ENCODE results near the gene ACTR5.

The ACTR5 gene

DNA sequence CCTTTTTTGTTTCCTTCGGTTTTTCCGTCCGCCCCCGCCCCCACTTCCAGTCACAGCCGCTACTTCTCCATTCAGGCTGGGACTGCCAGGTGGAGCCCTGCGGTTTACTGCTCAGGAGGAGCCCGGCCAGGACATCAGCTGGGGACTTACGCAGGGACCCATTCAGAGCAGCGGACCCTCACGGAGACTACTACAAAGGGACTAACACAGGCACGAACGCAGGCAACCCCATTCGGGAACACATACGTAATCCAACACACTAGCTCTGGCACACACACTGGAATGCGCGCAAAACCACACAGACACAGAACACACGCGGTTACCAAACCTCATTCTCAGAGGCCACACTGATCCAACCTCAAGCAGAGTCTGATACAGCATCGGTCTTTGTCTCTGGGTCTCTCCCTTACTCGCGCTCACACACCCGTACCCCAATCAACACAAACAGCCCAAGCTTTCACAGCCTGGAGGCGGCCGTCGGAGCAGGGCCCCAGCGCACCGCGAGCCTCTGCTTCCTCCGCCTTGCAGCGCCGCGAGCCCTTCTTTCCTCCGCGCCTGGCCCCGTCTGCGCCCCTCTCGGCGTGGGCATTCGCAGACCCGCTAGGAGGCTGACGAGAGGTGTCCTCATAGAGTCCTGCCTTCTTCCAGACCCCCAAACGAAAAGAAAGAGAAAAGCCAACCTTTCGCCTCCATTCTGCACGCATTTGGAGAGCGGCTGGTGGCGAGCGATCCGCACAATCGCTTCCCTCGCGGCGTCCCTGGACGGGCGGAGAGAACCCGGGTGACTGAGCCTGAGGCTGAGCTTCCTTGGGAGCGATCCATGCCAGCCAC is 25.0 kb upstream of the ACTR5 start:
- H3K4me3 ChIP-seq (ENCODE audit: low read length): peak overlapping the region; percentile 1; the same call in 1 of the 2 replicates
- peaks cover 15% of the 10 kb centered on the region for H3K4me1 ChIP-seq (ENCODE audit: control insufficient read depth, insufficient read depth, low read length)
- no peak overlapping the region for H3K27ac ChIP-seq (ENCODE audit: low read length)
- no peak for DNase-seq (ENCODE audit: low read depth, low spot score)
- no CpG with 5 or more reads among the region's 56 CpGs for WGBS (ENCODE audit: insufficient coverage, insufficient read length)
- H3K36me3 ChIP-seq (ENCODE audit: control insufficient read depth, insufficient read depth, low read length): no peaks in the 10 kb centered on the region
- peaks cover 79% of the 10 kb centered on the region for H3K27me3 ChIP-seq (ENCODE audit: control insufficient read depth, insufficient read depth, low read length)
- H3K9me3 ChIP-seq (ENCODE audit: control insufficient read depth, insufficient read depth, low read length): no peaks in the 10 kb centered on the region

DNA sequence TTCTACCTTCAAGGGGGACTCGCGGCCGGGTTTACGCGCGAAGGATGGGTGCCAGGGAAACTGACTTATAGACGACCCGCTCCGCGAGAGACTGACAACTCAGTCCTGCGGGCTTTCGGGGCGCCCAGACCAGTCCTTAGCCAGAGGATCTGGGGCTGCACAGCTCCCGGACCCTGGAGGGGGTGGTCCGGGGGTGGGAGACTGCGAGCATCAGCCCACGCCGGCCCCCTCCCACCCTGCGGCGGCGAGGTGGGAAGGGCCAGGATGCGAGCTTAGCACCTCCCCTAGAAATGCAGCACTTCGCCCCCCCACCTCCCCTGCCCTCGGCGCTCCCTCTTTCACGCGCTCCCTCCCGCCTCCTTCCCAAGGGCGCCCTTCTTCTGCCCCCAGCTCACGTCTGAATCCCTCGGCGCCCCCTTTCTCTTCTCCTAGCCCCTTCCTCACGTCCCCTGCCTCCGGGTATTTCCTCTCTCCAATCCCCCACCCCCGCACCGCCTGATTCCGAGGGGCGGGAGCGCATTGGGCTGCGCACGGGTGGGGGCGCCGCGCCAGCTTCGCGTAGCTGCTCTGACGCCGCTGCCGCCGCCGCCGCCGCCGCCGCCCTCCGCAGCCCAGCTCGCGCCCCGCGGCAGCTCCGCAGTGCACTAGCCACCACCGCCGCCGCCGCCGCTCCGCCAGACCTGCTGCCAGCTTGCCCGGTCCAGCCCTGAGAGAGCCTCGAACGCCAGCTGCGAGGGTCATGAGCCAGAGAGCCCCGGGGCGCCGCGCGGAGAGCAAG is 24.2 kb upstream of the ACTR5 start, which contains the start of gene SLC32A1:
Gene SLC32A1, plus strand, starts transcription at position 639 of the 778 bp plus-strand sequence. CDS start 239 bp downstream, outside the sequence.
- DNase-seq (ENCODE audit: low read depth, low spot score): no peak
- WGBS (ENCODE audit: insufficient coverage, insufficient read length): no CpG with 5 or more reads among the region's 76 CpGs
- Histone ChIP-seq H3K36me3 (ENCODE audit: control insufficient read depth, insufficient read depth, low read length) (no peaks in the 10 kb centered on the region), H3K27me3 (ENCODE audit: control insufficient read depth, insufficient read depth, low read length) (peaks cover 87% of the 10 kb centered on the region), H3K4me1 (ENCODE audit: control insufficient read depth, insufficient read depth, low read length) (peaks cover 18% of the 10 kb centered on the region), H3K9me3 (ENCODE audit: control insufficient read depth, insufficient read depth, low read length) (no peaks in the 10 kb centered on the region), H3K4me3 (ENCODE audit: low read length) (peak within 1 kb of the TSS; percentile 8; the same call in 1 of the 2 replicates), H3K27ac (ENCODE audit: low read length) (no peak within 1 kb of the TSS)

DNA sequence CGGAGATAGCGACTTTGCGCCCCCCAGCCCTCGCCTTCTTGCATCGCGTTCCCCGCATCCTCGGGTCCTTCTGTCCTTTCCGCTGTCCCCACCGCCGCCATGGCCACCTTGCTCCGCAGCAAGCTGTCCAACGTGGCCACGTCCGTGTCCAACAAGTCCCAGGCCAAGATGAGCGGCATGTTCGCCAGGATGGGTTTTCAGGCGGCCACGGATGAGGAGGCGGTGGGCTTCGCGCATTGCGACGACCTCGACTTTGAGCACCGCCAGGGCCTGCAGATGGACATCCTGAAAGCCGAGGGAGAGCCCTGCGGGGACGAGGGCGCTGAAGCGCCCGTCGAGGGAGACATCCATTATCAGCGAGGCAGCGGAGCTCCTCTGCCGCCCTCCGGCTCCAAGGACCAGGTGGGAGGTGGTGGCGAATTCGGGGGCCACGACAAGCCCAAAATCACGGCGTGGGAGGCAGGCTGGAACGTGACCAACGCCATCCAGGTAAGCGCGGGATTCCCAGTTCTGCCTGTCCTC is 23.6 kb upstream of the ACTR5 start:
- Histone ChIP-seq H3K9me3 (ENCODE audit: control insufficient read depth, insufficient read depth, low read length) (no peaks in the 10 kb centered on the region), H3K27ac (ENCODE audit: low read length) (no peak overlapping the region), H3K4me3 (ENCODE audit: low read length) (peak overlapping the region; percentile 3; the same call in 1 of the 2 replicates), H3K36me3 (ENCODE audit: control insufficient read depth, insufficient read depth, low read length) (no peaks in the 10 kb centered on the region), H3K4me1 (ENCODE audit: control insufficient read depth, insufficient read depth, low read length) (peaks cover 18% of the 10 kb centered on the region), H3K27me3 (ENCODE audit: control insufficient read depth, insufficient read depth, low read length) (peaks cover 93% of the 10 kb centered on the region)
- no peak for DNase-seq (ENCODE audit: low read depth, low spot score)
- WGBS (ENCODE audit: insufficient coverage, insufficient read length): no CpG with 5 or more reads among the region's 46 CpGs

DNA sequence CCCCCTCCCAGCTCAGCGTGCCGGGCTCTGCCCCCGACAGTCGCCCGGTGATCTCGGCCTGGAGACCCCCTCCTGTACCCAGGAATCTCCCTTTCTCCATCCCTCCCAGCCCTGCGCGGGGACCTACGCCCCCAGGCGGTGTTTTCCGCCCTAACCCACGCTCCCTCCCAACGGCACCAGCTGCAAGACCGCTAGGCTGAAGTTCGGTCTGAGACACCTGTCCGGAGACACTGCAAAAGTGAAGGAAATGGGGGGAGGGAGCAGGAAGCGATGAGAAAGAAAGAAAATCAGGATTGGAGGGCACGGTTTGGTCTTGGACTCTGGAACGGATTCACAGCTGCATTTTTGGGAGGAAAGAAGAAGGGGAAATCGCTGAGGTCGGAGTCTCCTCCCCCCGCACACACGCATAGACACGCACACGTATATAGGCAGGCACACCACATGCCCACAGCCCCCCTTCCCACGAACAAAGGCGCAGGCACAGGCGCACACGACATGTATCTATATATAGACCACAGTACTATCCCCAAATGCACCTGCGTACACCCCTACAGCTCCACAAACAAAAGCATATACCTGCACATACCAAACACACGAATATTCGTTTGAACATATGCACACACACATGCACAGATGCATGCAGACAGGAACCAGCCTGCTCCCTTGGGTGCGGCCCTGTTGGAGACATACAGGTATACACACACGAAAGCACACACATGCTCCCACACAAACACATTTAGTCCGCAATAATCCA is 22.9 kb upstream of the ACTR5 start:
- H3K4me3 ChIP-seq (ENCODE audit: low read length): no peak overlapping the region; the same call in 1 of the 2 replicates
- H3K27ac ChIP-seq (ENCODE audit: low read length): no peak overlapping the region
- H3K27me3 ChIP-seq (ENCODE audit: control insufficient read depth, insufficient read depth, low read length): peaks cover 95% of the 10 kb centered on the region
- H3K9me3 ChIP-seq (ENCODE audit: control insufficient read depth, insufficient read depth, low read length): no peaks in the 10 kb centered on the region
- H3K36me3 ChIP-seq (ENCODE audit: control insufficient read depth, insufficient read depth, low read length): no peaks in the 10 kb centered on the region
- no CpG with 5 or more reads among the region's 35 CpGs for WGBS (ENCODE audit: insufficient coverage, insufficient read length)
- H3K4me1 ChIP-seq (ENCODE audit: control insufficient read depth, insufficient read depth, low read length): peaks cover 20% of the 10 kb centered on the region
- no peak for DNase-seq (ENCODE audit: low read depth, low spot score)

DNA sequence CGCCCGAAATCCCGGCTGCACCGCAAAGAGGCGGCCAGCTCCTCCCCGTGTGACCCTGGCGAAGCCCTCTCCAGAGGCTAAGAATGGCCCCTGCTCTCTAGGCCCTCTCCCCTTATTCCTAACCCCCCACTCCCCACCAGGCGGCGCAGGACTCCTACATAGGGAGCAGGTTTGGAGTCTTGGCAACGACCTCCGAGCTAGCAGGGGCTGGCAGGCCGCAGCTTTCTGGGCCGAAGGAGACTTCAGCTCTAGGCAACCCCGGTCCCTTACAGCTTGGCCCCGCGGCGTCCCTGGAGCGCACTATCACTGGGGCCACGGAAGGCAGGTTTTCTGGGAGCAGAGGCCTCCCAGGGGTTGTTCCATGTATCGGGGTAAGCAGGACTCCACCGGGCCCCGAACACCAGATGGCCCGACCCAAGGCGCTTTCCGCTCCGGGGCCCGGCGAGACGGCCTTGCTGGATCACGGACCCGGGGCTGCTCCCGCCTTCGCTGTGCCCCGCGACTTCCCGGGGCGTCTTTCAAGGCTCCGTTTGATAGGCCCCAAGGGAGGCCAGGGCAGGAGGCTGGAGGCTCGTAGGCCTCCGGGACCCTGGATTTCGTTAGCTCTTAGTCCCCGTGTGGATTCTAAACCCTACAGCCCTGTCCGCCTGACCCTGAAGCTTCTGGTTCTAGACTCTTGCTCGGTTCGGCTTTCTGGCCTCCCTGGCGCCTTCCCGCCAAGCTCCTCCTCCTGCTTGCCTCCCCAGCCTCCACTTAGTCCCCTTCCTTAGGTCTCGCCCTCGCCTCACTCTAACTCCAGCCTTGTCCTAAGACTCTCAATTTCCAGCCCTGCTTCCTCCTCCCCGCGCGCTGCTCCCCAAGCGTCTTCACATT is 22.1 kb upstream of the ACTR5 start:
- H3K4me3 ChIP-seq (ENCODE audit: low read length): no peak overlapping the region
- no peak for DNase-seq (ENCODE audit: low read depth, low spot score)
- no CpG with 5 or more reads among the region's 53 CpGs for WGBS (ENCODE audit: insufficient coverage, insufficient read length)

GRCh38 chr20:38726804-38727606 is 21.3 kb upstream of the ACTR5 start:
- Histone ChIP-seq H3K4me1 (ENCODE audit: control insufficient read depth, insufficient read depth, low read length) (peaks cover 20% of the 10 kb centered on the region), H3K4me3 (ENCODE audit: low read length) (peak overlapping the region; percentile 35; the same call in 1 of the 2 replicates), H3K27me3 (ENCODE audit: control insufficient read depth, insufficient read depth, low read length) (peaks cover 85% of the 10 kb centered on the region), H3K36me3 (ENCODE audit: control insufficient read depth, insufficient read depth, low read length) (no peaks in the 10 kb centered on the region), H3K9me3 (ENCODE audit: control insufficient read depth, insufficient read depth, low read length) (no peaks in the 10 kb centered on the region), H3K27ac (ENCODE audit: low read length) (no peak overlapping the region)
- peak; percentile 82 for DNase-seq (ENCODE audit: low read depth, low spot score)
- WGBS (ENCODE audit: insufficient coverage, insufficient read length): no CpG with 5 or more reads among the region's 43 CpGs

More for the DNA sequence above, 22.1 kb upstream of the ACTR5 start:
- peaks cover 92% of the 10 kb centered on the region for H3K27me3 ChIP-seq (ENCODE audit: control insufficient read depth, insufficient read depth, low read length)
- no peaks in the 10 kb centered on the region for H3K36me3 ChIP-seq (ENCODE audit: control insufficient read depth, insufficient read depth, low read length)
- H3K4me1 ChIP-seq (ENCODE audit: control insufficient read depth, insufficient read depth, low read length): peaks cover 20% of the 10 kb centered on the region
- H3K9me3 ChIP-seq (ENCODE audit: control insufficient read depth, insufficient read depth, low read length): no peaks in the 10 kb centered on the region
- H3K27ac ChIP-seq (ENCODE audit: low read length): no peak overlapping the region

GRCh38 chr20:38727607-38728190 is 20.6 kb upstream of the ACTR5 start:
- Histone ChIP-seq H3K27me3 (ENCODE audit: control insufficient read depth, insufficient read depth, low read length) (peaks cover 78% of the 10 kb centered on the region), H3K9me3 (ENCODE audit: control insufficient read depth, insufficient read depth, low read length) (no peaks in the 10 kb centered on the region), H3K4me3 (ENCODE audit: low read length) (peak overlapping the region; percentile 35; the same call in 1 of the 2 replicates), H3K36me3 (ENCODE audit: control insufficient read depth, insufficient read depth, low read length) (no peaks in the 10 kb centered on the region), H3K27ac (ENCODE audit: low read length) (no peak overlapping the region), H3K4me1 (ENCODE audit: control insufficient read depth, insufficient read depth, low read length) (peaks cover 20% of the 10 kb centered on the region)
- no peak for DNase-seq (ENCODE audit: low read depth, low spot score)
- no CpG with 5 or more reads among the region's 46 CpGs for WGBS (ENCODE audit: insufficient coverage, insufficient read length)

DNA sequence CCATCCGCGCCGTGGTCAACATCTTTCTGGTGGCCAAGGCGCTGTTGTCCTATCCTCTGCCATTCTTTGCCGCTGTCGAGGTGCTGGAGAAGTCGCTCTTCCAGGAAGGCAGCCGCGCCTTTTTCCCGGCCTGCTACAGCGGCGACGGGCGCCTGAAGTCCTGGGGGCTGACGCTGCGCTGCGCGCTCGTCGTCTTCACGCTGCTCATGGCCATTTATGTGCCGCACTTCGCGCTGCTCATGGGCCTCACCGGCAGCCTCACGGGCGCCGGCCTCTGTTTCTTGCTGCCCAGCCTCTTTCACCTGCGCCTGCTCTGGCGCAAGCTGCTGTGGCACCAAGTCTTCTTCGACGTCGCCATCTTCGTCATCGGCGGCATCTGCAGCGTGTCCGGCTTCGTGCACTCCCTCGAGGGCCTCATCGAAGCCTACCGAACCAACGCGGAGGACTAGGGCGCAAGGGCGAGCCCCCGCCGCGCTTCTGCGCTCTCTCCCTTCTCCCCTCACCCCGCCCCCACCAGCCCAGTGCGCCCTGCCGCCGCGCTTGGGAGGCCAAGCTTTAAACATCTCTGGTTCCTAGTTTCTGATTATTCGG is 20.0 kb upstream of the ACTR5 start:
- H3K9me3 ChIP-seq (ENCODE audit: control insufficient read depth, insufficient read depth, low read length): no peaks in the 10 kb centered on the region
- peaks cover 72% of the 10 kb centered on the region for H3K27me3 ChIP-seq (ENCODE audit: control insufficient read depth, insufficient read depth, low read length)
- peak overlapping the region; percentile 35; the same call in 1 of the 2 replicates for H3K4me3 ChIP-seq (ENCODE audit: low read length)
- no peak for DNase-seq (ENCODE audit: low read depth, low spot score)
- no CpG with 5 or more reads among the region's 56 CpGs for WGBS (ENCODE audit: insufficient coverage, insufficient read length)
- peaks cover 18% of the 10 kb centered on the region for H3K4me1 ChIP-seq (ENCODE audit: control insufficient read depth, insufficient read depth, low read length)
- H3K27ac ChIP-seq (ENCODE audit: low read length): no peak overlapping the region
- no peaks in the 10 kb centered on the region for H3K36me3 ChIP-seq (ENCODE audit: control insufficient read depth, insufficient read depth, low read length)
